CD4-positive, alpha-beta T cell treated with Interferon gamma for 1 hour (primary cell): ENCODE data around the gene NOXA1.
"Not testable (repeated sequence)": the region's sequence is repeated elsewhere in the genome, so short reads cannot be mapped to it uniquely, and the experiment has no call there.

ENCODE experiments used
- DNase-seq: peaks from one replicate; pipeline ENCODE4 v3.0.0-alpha.2; 2020

The NOXA1 gene, protein sequence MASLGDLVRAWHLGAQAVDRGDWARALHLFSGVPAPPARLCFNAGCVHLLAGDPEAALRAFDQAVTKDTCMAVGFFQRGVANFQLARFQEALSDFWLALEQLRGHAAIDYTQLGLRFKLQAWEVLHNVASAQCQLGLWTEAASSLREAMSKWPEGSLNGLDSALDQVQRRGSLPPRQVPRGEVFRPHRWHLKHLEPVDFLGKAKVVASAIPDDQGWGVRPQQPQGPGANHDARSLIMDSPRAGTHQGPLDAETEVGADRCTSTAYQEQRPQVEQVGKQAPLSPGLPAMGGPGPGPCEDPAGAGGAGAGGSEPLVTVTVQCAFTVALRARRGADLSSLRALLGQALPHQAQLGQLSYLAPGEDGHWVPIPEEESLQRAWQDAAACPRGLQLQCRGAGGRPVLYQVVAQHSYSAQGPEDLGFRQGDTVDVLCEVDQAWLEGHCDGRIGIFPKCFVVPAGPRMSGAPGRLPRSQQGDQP

DNA sequence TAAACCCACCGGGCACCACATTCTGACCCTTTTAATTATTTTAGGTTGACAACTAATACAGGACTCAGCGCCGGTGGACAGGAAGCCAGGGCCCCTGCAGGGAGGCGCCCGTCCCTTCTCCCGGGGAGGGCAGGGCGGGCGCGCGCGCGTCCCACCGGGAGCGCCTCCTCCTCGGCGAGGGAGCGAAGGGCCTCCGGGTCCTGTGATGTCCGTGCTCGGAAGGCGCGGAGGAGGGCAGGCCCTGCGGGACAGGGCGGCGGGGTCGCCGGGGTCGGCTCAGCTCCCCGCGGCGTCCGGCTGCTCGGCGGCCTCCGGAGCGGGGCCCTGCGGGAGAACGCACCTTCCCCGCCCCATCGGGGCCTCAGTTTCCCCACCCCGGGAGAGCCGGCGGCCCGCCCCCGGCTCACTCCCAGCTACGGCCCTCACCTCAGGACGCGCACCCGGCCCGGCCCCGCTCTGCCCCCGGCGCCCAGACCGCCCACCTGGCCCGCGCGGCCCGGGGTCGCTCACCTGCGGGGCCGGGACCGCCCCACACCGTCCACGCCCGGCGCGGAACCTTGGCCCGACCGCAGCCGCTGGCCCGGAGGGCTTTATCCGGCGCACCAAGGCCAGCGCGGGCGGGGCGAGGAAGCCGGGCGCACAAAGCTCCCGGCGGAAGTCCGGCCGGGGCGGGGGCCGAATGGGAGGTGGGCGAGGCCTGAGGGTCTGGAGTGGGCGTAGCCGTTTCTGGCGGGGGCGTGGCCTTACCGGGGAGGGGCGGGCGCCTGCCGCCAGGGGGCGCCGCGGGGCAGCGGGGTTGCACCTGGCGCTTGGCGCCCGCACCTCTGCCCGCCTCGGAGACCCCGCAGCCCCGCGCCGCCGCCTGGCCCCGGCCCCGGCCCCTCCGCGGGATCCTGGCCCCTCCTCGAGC is at the start of gene NOXA1, which contains the start of gene EXD3:
TSS of gene NOXA1 (plus strand) at position 790 of the 910 bp plus-strand sequence. CDS start 137 bp downstream, outside the sequence.
TSS of gene EXD3 (minus strand) at position 559 of the 910 bp plus-strand sequence. CDS start 27,805 bp downstream, outside the sequence.
- DNase-seq, result peak; percentile 91

DNA sequence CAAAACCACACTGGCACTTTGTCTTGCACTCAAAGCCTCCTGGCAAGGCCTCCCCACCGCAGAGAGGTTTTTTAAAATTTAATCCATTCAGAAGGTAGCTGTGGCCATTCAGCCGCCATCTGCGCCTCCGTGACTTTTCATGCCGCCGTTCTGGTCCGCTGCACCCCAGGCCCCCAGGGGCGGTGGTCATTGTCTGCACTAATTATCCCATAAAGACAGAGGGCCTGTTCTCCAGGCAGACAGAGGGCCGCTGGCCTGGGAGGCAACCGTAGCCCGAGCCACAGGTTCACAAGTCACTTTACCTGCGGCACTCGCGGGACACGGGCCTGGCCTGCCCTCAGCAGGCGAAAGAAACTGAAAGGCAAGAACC is 49.6 kb upstream of the NOXA1 start:
- no peak for DNase-seq

DNA sequence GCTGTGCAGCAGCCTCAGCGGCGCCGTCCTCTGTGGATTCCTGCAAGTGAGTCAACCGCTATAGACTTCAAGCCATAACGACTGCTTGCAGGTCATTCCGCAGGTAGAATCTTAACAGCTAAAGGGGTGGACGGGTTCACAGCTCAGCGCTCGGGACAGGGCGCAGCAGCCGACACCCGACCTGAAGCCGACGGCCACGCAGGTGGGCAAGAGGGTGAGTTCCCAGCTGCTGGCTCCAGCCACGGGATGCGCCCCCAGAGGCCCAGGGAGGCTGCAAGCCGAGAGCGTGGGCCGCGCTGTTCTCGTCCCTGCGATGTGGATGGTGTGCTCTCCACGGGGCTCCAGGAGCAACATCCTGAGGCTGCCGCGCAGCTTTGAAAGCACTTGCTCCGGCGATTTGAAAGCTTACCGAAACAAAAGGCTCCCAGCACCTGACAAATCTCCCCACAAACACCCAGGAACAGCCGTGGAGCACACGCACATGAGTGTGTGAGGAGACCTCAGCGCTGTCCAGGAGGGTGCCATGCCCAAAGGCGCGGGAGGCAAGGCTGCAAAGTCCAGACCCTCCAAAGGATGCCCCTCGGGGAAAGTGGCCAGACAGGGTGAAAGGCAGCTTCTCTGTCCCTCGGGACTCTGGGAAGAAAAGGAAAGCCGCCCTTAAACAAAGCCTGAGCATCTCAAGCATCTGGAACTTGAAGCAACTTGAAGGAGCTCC is 48.9 kb upstream of the NOXA1 start:
- DNase-seq, result no peak

DNA sequence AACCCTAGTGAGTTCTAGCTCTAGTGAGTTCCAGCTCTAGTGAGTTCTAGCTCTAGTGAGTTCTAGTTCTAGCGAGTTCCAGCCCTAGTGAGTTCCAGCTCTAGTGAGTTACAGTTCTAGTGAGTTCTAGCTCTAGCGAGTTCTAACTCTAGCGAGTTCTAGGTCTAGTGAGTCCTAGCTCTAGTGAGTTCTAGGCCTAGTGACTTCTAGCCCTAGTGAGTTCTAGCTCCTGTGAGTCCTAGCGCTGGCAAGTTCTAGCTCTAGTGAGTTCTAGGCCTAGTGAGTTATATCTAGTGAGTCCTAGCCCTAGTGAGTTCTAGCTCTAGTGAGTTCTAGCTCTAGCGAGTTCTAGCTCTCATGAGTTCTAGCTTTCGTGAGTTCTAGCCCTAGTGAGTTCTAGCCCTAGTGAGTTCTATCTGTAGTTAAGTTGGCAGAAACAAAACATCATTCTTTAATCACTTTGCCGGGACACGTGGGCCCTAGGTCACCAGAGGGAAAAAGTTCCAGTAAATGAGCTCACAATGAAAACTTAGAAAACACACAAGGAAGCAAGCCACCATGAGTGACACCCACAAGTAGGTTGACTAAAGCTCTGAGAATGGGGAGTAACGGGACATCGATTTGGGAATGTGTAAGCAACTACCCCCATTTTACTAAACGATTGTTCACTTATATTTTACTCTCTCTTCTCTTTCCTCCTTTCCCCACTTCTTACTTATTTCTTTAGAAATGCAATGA is 47.7 kb upstream of the NOXA1 start:
- DNase-seq, result no peak

DNA sequence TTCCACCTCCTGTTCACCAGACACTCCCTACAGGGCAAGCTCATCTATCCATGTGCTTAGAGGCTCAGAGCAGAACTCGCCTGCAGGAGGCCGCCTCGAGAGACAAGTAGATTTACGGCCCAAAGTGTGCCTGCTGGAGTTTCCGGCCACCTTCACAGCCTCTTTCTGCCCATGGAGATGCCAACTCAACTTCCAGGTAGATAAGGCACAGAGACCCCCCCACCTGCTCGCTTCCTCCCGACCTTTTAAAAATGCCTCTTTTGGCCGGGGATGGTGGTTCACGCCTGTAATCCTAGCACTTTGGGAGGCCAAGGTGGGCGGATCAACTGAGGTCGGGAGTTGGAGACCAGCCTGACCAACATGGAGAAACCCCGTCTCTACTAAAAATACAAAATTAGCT is 46.8 kb upstream of the NOXA1 start:
- DNase-seq, result no peak

DNA sequence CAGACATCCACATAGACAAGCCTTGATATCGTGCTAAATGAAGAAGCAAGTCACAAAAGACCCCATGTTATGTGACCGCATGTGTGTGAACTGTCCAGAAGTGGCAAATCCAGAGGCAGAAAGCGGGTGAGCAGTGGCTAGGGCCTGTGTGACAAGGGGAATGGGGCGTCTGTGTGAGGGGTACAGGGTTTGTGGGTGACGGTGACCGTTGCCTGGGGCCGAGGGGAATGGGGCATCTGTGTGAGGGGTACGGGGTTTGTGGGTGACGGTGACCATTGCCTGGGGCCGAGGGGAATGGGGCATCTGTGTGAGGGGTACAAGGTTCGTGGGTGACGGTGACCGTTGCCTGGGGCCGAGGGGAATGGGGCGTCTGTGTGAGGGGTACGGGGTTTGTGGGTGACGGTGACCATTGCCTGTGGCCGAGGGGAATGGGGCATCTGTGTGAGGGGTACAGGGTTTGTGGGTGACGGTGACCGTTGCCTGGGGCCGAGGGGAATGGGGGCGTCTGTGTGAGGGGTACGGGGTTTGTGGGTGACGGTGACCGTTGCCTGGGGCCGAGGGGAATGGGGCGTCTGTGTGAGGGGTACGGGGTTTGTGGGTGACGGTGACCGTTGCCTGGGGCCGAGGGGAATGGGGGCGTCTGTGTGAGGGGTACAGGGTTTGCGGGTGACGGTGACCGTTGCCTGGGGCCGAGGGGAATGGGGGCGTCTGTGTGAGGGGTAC is 44.3 kb upstream of the NOXA1 start:
- not testable (repeated sequence) for DNase-seq

DNA sequence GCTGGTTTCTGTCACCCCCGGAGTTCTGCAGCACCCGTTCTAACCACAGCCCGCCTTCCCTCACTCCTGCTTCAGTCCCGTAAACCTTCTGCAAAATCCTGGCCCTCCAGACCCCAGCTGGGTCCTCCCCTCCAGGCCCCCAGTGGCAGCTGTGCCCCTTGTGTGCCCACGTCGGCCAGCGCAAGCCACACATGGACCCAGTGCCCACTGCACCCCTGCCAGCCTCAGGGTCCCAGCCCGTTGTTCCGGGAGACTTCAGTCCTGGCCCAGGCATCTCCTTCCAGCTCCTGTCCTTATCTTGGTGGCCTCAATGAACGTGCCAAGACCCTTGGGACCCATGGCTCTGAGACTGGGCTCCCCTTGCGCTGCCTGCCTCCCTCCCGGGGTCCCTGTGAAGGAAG is 43.4 kb upstream of the NOXA1 start:
- no peak for DNase-seq

DNA sequence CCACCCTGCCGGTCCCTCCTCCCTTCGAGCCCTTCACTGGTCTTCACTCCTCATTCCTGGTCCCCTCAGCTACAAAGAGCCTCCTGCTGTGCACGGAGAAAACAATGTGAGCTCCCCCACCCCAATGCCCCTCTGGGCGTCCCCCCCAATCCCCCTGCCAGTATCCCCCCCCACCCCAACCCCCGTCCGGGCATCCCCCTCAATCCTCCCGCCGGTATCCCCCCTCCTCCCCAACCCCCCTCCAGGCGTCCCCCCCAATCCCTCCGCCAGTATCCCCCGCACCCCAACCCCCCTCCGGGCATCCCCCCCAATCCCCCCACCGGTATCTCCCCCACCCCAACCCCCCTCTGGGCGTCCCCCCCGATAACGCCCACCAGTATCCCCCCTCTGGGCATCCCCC is 43.0 kb upstream of the NOXA1 start:
- DNase-seq, result no peak

DNA sequence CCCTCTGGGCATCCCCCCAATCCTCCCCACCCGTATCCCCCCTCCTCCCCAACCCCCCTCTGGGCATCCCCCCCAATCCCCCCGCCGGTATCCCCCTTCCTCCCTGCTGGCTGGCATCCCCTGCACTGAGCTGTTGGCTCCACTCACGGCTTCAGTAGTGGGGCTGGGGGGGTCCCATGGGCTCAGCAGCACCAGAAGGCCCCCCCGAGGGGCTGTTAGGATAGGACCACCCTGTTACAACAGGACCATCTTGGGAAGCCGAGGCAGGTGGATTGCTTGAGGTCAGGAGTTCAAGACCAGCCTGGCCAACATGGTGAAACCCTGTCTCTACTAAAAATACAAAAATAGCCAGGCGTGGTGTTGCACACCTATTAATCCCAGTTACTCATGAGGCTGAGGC is 42.6 kb upstream of the NOXA1 start:
- no peak for DNase-seq

DNA sequence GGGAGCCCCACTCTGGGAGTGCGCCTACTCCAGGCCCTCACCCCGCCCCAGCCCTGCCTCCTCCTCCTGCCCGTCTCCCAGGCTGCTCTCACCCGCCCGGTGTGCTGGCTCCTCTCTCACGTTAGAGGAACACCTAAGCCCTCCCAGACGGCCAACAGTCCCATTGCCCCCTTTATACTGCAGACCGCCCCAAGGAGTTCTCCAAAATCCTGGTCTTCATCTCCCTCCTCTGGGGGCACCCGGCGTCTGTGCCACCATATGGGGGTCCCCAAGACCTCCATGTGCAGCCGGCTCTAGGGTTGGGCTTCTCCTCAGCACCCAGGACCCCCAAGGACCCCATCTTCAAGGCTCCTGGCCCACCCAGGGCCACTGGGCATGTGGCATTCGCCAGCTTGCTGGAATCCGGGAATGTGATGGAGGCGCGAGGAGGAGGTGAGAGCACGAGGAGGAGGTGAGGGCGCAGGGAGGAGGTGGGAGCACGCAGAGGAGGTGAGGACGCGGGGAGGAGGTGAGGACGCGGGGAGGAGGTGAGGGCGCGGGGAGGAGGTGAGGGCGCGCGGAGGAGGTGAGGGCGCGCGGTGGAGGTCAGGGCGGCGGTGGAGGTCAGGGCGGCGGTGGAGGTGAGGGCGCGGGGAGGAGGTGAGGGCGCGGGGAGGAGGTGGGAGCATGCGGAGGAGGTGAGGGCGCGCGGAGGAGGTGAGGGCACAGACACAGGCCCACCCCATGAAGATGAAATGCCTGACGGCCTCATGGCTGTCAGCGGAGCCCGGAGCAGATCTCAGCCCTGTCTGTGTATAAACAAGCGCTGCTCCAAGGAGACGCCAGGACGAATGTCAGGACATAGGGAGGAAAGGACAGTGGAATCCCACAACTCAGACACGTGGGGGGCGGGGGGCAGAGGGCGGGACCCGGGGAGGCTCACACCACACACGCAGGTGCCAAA is 41.4 kb upstream of the NOXA1 start:
- no peak for DNase-seq

DNA sequence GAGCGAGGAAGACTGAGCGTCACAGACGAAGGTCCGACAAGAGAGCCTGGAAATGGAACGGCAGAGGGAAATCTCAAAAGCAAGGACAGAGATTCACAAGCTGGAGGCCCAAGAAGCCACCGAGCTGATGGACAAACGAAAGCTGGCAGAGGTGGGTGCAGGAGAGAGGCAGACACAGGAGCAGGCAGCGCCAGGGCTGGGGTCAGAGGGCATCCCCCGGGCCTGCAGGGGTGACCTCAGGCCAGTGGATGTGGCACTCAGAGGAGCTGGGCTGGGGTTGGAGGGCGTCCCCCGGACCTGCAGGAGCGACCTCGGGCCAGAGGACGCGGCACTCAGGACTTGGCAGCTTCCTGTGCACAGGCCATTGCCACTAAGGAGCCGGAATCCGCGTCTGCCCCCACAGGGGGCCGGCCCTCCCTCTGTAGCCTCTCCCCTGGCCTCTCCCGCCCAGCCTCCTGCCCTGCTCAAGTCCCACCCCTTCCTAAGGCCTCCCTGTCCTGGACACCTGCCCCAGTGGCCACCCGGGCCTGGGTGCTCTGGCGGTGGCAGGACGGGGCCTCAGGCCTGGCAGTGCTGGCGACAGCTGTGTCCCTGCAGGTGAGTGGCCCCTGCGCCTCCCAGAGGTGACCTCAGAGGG is 40.6 kb upstream of the NOXA1 start:
- DNase-seq, result no peak

DNA sequence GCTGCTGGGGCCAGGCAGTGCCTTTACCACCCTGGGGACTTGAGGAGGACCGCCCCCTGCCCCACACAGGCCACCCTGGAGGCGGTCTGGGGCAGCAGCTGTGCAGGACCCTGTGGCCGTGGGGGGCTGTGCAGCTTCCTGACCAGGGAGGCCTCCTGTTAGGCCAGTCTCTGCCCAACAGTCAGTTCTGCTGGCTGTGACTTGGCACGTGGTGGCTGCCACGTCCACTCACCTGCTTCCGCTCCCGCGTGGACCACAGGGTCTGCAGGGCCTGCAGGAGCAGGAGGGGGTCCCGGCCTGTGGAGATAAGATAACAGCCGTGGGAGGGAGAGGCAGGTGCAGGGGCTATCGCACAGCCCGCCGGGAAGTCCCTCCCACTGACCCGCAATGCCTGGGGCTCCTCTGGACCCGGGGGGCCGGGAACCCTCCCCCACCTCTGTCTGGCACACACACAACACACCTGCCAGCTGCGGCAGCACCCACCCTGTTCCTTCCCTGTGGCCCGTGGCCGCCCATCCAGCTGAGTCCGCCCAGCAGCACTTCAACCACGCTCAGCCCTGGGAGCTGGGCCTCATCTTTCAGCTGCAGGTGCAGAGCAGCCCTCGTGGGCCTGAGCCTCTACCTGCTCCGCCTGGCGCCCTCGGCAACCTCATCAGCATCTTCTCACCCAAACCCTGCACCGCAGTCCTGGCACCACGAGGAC is 40.0 kb upstream of the NOXA1 start:
- no peak for DNase-seq

DNA sequence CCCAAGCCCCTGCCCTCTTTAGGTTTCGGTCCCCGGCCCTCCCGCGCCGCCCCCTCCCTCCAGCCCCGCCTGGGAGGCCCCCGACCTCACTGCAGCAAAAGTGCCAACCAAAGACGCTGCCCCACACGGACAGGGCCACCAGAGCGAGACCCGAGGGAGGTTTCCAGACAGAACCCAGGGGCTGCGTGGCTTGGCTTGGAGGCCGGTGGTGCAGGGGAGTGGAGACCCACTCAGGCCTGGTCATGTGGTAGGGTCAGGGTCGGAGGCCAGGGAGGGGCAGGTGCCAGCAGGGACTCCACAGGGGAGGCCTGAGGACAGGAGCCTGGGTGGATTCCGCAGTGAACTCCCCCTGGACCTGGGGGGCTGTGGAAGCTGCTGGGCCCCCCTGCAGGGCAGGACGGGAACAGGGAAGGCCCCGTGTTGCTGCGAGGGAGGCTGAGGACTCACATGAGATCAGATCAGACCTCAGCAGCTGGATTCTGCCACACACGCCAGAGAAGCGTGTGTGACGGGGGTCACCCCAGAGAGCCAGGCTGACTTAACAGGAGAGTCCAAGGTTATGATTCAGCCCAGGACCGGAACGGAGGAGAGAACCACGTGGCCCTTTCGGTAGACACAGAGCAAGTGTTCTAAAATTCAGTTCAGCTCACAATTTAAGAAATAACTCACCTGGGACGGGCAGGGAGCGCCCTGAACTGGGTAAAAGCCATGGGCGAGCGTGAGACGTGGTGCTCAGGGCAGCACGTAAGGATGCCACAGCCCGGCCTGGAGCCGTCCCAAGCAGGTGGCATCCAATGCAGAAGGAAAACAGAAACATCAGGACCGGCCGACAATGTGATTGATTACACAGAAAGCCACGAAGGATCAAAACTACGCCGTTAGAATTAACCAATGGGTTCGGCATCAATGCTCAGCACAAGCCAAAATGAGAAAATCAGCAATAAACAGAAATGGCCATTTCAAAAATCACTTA is 39.1 kb upstream of the NOXA1 start:
- no peak for DNase-seq

DNA sequence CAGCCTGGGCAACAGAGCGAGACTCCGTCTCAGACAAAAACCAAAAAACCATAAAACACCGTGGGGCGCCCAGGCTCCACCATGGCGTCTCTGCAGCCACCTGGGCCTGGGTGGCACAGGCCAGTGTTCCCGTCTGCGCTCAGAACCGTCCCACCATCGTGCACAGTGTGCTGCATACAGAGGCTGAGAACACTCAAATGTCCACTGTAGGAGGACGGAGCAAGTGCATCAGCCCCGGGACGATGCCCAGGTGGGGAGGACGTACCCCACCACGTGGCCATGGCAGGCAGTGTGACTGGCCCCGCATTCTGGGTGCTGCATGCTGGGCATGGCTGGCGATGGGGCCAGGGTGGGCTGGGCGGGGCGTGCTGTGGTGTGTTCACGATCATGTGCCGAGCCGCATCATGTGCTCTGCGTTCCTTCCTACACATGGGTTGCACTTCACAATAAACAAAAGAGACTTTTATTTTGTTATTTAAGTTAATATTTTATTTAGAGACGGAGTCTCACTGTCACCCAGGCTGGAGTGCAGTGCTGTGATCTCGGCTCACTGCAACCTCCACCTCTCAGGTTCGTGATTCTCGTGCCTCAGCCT is 38.0 kb upstream of the NOXA1 start:
- no peak for DNase-seq

DNA sequence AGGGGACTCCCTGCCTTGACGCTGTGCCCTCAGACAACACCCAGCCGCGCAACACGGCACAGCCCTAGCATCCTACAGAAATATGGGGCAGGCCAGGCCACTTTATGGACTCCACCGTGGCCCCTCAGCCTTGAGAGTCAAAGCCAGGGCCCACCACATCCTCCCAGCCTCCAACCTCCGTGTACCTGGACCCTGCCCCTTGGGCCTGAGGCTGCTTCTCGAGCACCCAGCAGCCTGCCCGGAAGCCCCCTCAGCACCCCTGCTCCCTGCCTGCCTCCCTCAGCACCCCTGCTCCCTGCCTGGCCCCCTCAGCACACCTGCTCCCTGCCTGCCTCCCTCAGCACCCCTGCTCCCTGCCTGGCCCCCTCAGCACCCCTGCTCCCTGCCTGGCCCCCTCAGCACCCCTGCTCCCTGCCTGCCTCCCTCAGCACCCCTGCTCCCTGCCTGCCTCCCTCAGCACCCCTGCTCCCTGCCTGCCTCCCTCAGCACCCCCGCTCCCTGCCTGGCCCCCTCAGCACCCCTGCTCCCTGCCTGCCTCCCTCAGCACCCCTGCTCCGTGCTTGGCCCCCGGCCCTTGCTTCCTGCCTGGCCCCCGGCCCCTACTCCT is 36.6 kb upstream of the NOXA1 start:
- not testable (repeated sequence) for DNase-seq

DNA sequence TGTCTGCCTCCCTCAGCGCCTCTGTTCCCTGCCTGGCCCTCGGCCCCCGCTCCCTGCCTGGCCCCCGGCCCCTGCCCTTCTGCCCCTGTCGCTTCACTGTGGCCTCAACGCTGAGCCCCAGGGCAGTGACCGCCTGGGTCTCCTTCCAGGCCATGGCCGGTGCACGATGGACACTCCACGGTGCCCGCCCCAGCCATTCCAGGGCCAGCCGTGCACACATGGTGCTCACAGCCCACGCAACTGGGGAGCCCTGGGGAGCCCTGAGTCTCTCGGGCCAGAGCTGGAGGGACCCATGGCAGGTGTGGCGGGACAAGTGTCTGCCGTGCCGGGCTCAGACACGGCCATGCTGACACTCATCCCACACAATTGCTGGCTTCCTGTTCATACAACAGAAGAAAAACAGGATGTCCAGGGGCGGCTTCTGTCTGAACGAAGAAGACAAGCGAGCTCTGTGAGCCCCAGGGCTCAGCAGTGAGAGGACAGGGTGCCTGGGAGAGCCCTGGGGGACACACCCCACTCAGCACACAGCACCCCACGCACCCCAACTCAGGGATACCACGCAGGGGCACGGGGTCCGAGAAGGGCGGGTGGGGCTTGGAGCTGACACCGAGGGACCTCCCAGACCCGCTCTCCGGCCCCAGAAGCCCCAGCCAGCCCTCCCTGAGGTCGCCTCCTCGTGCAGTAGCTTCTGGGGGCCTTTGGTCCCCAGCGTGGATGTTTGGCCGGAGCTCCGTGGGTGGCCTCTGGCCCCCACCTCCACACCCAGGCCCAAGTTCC is 35.9 kb upstream of the NOXA1 start:
- DNase-seq, result peak; percentile 4
